Psoas muscle (tissue), 8 donors: ENCODE measurements around the gene RPLP2. TPM values are rescaled to one million over a fixed set of nuclear protein-coding genes. Genes with fewer than 3 reads are reported as not detected.

Experiments used
- ATAC-seq, 4 donors: fragments of 200-7000 bp; cut with Tn5 transposase; one replicate each; pipeline ENCODE4 v1.9.1; 2020; ENCODE audit warnings: moderate library complexity in 3 of 4, mild to moderate bottlenecking in 2 of 4
- DNase-seq, 2 donors: peaks; one replicate each; pipeline ENCODE4 v3.0.0-alpha.2; 2020
- H3K27ac ChIP-seq: fragments of 200-600 bp; one replicate; pipeline ENCODE4 v1.8.0; 2022
- H3K27me3 ChIP-seq, 3 donors: fragments of 200-600 bp in 1 of 3; one replicate each; pipeline versions ENCODE4 v1.6.1 to v1.8.0; 2013 to 2022; ENCODE audit warnings: low read length in 2 of 3, mild to moderate bottlenecking in 2 of 3, moderate library complexity in 1 of 3; ENCODE audit not compliant: insufficient read depth in 3 of 3
- H3K36me3 ChIP-seq, 2 donors: fragments of 200-600 bp in 1 of 2; one replicate each; pipeline versions ENCODE4 v1.6.1 to v1.8.0; 2013 to 2022; ENCODE audit warnings: low read depth in 1 of 2, mild to moderate bottlenecking in 1 of 2, moderate library complexity in 1 of 2; ENCODE audit not compliant: insufficient read depth in 1 of 2
- H3K4me1 ChIP-seq: fragments of 200-600 bp; one replicate; pipeline ENCODE4 v1.8.0; 2022
- H3K4me3 ChIP-seq: fragments of 200-600 bp; one replicate; pipeline ENCODE4 v1.8.0; 2022; ENCODE audit warnings: mild to moderate bottlenecking
- H3K9me3 ChIP-seq: fragments of 200-600 bp; one replicate; pipeline ENCODE4 v1.8.0; 2022
- WGBS, 3 donors: extraction: QIAGEN DNeasy Blood & Tissue Kit; methylation state at CpG; one replicate each; pipeline versions ENCODE4 v1.1.6 to v1.1.7; 2013; 5-methylcytosine and 5-hydroxymethylcytosine counted together
- intact Hi-C, 2 donors: fragments of 100-400 bp; cut with DNase I; formaldehyde crosslinking; loops; one replicate each; pipeline versions ENCODE4 v1.11.0 to v1.14.2; 2022
- polyA plus RNA-seq, 3 donors: library from polyadenylated mRNA; stranded (reverse); fragments of 200-250 nt; gene quantifications; one replicate each; pipeline ENCODE4 v1.2.3, GENCODE V29; 2013
- total RNA-seq, 4 donors: library from RNA; stranded (reverse); fragmentation: NEBNext Ultra II Directional in 2 of 4; extraction: Animal tissue kit (Norgen Biotek cat#: 25700) in 2 of 4; gene quantifications; one replicate each; pipeline versions ENCODE4 v1.2.1 to v1.2.4, GENCODE V29; 2021 to 2023
- TF ChIP-seq, protein P1 (sequence below): fragments of 200-600 bp; IDR thresholded peaks from one replicate; pipeline ENCODE4 v1.8.0; 2022; ENCODE audit warnings: antibody characterized with exemption
- donor health status: healthy with polysubstance abuse.
- donor health status: DM: no; HTN: no; CAD: no; lungs with moderate emphysema.
- donor health status: Bipolar disorder and iron deficiency.
- donor health status: healthy.
- donor health status: DM: yes; HTN: yes; CAD: no.
- donor health status: DM: no; HTN: no; CAD: no.
- donor health status: DM: no; HTN: no; CAD: no.
- donor health status: DM: yes; HTN: yes; CAD: no.

The RPLP2 gene
- total and polyA plus RNA-seq, 7 donors = 779 to 1,781 (median 1,246) TPM

DNA sequence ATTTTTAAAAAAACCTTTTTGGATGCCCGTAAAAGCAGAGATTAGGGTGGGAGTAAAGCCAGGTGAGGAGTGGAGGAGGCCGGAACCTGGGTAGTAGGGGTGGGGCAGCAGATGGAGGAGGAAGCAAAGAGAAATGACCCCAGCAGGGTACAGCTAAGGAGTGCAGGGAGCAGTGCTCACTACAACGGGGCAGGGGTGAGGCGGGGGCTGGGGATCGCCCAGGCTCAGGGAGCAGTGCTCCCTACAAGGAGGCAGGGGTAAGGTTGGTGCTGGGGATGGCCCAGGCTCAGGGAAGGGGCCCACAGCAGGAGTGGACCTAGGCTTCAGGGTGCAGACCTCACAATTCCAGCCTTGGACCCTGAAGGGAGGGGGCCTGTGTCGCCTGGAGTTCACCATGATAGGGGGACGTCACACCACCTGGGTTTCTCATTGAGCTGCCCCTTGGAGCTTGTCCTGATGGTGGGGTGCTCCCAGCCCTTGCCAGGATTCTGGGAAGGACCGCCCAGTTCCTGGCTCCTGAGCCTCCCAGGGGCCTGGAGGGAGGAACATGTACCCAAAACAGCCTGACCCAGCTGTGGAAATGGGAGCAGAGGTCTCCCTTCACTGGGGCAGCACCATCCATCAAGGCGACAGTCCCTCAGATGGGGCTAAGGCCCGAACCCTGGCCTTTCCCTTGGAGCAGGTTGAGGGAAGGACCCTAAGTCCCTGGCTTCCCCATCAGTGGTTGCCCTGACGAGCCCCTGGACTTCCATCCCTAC, 6.1 kb downstream of the RPLP2 start:
- Histone ChIP-seq H3K27me3 (no peaks in the 10 kb centered on the region), H3K4me3 (no peak overlapping the region), H3K27ac (no peak overlapping the region), H3K36me3 (peaks cover 10 to 46% of the 10 kb centered on the region in 2 donors), H3K4me1 (peaks cover 26% of the 10 kb centered on the region), H3K9me3 (no peaks in the 10 kb centered on the region)
- TF ChIP-seq, protein P1, sequence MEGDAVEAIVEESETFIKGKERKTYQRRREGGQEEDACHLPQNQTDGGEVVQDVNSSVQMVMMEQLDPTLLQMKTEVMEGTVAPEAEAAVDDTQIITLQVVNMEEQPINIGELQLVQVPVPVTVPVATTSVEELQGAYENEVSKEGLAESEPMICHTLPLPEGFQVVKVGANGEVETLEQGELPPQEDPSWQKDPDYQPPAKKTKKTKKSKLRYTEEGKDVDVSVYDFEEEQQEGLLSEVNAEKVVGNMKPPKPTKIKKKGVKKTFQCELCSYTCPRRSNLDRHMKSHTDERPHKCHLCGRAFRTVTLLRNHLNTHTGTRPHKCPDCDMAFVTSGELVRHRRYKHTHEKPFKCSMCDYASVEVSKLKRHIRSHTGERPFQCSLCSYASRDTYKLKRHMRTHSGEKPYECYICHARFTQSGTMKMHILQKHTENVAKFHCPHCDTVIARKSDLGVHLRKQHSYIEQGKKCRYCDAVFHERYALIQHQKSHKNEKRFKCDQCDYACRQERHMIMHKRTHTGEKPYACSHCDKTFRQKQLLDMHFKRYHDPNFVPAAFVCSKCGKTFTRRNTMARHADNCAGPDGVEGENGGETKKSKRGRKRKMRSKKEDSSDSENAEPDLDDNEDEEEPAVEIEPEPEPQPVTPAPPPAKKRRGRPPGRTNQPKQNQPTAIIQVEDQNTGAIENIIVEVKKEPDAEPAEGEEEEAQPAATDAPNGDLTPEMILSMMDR = no peak
- DNase-seq (no peak), ATAC-seq (no peak)
- intact Hi-C loops = no loop called here
- 86 to 92% (median 89%) methylated on average over 11 of the region's 11 CpGs for WGBS, 3 donors

DNA sequence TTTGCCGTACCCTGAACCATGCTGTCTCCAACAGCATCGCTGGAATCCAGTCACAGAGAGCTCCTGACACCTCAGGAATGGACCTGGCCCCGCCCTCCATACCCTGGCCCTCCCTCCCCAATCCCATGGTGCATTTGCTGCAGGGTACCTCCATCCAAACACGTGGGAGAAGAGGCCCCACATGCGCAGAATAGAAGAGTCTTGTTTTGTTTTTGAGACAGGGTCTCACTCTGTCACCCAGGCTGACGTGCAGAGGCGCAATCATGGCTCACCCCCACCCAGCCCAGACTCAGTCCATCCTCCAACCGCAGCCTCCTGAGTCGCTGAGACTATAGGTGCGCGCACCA, 6.6 kb downstream of the RPLP2 start:
- no peaks in the 10 kb centered on the region for H3K27me3 ChIP-seq

DNA sequence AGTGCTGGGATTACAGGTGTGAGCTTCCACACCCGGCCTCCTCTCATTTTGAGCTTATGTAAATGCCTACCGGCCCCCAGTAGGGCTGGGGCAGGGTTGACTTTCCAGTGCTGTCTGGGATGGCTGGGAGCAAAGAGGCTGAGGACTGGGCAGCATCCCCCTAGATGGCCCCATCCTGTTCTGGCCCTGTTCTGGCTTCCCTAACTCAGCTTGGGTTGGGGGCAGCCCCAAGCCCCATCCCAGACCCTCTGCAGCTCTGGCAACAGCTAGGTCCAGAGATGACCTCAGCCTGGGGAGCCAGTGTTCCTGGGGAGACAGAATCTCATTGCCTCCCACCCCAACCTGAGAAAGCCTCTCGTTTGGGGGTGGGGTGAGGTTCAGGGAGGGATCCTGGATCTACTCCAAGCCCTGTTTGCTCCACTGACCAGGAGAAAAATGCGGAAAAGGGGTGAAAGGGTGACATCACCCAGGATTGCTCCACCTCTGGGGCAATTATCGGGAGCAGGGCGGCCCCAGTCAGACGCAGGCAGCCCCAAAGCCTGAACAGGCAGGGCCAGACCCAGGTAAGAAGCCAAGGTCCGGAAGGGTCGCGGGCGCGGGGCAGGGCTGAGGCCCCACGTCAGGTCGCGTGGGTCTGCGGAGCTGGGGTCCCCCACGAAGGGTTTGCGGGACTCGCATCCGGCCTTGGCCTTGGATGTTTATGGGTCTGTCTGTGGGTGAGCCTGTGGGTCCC, 8.8 kb downstream of the RPLP2 start, which contains the start of gene PNPLA2:
Gene PNPLA2 (plus strand): TSS at position 519 of the 733 bp plus-strand sequence. CDS start 805 bp downstream, outside the sequence.
- no peaks in the 10 kb centered on the region for H3K27me3 ChIP-seq
- intact Hi-C loops = no loop called here
- peaks cover 2 to 40% of the 10 kb centered on the region in 2 donors for H3K36me3 ChIP-seq
- H3K4me3 ChIP-seq = peak within 1 kb of the TSS; percentile 88
- peaks cover 30% of the 10 kb centered on the region for H3K4me1 ChIP-seq
- H3K27ac ChIP-seq = peak within 1 kb of the TSS; percentile 96
- ATAC-seq (no peak), DNase-seq (peak; percentile 60 to 78)
- TF ChIP-seq, protein P1 = no peak
- H3K9me3 ChIP-seq = no peaks in the 10 kb centered on the region
- 31 to 42% (median 41%) methylated on average over 17 to 20 of the region's 20 CpGs for WGBS, 3 donors

More for the DNA sequence above, 6.6 kb downstream of the RPLP2 start:
- TF ChIP-seq, protein P1 = no peak
- H3K36me3 ChIP-seq = peaks cover 9 to 41% of the 10 kb centered on the region in 2 donors
- DNase-seq = no peak
- H3K4me1 ChIP-seq = peaks cover 26% of the 10 kb centered on the region
- H3K9me3 ChIP-seq = no peaks in the 10 kb centered on the region
- H3K4me3 ChIP-seq = no peak overlapping the region
- 76 to 79% (median 77%) methylated on average over 11 of the region's 11 CpGs for WGBS, 3 donors
- no peak for ATAC-seq
- intact Hi-C loops = no loop called here
- H3K27ac ChIP-seq = no peak overlapping the region

DNA sequence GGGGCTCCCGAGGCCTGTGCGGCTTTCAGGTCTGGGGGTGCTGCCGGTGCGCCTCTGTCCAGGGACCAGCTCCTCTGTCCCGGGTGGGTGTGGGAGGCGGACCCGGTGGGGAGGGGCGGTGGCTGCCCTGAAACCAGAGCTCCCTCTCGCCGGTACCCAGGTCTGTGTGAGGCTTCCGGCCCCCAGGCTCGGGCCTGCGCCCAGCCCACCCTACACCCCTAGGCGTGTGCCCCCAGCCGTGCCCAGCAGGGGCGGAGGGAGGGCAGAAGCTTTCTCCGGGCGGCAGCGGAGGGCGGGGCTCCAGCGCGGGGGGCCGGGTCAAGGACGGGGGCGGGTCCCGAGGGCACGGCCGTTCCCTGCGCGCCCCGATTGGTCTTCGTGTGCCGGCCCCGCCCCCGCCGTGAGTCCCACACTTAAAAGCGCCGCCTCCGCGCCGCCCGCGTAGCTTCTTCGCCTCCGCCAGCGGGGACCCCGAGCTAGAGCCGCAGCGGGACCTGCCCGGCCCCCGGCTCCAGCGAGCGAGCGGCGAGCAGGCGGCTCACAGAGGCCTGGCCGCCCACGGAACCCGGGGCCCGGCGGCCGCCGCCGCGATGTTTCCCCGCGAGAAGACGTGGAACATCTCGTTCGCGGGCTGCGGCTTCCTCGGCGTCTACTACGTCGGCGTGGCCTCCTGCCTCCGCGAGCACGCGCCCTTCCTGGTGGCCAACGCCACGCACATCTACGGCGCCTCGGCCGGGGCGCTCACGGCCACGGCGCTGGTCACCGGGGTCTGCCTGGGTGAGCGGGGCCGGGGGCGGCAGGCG, 9.6 kb downstream of the RPLP2 start:
- intact Hi-C loops = no loop called here
- Histone ChIP-seq H3K27ac (peak overlapping the region; percentile 96), H3K4me3 (peak overlapping the region; percentile 88), H3K36me3 (peaks cover 0 to 40% of the 10 kb centered on the region in 2 donors), H3K27me3 (no peaks in the 10 kb centered on the region), H3K9me3 (no peaks in the 10 kb centered on the region), H3K4me1 (peaks cover 37% of the 10 kb centered on the region)
- 0 to 2% (median 0%) methylated on average over 62 to 96 of the region's 96 CpGs for WGBS, 3 donors
- ATAC-seq = peak; percentile 75 to 79 (median 77)
- peak; percentile 95 to 96 for DNase-seq
- TF ChIP-seq, protein P1 = peak; percentile 15
